NCI-H345 (cell line): ENCODE results near the gene PPP2R5C.

Experiments
- DNase-seq: peaks from one replicate; lab custom pipeline; 2025; lab: John Stamatoyannopoulos, UW

PPP2R5C gene

GRCh38 chr14:101755591-101756324 is 5.8 kb upstream of the PPP2R5C start:
- DNase-seq = no peak

- DNase-seq = no peak
Measured at GRCh38 chr14:101757064-101757838, 4.3 kb upstream of the PPP2R5C start.

- no peak for DNase-seq
Measured at GRCh38 chr14:101757839-101758211, 3.7 kb upstream of the PPP2R5C start.

GRCh38 chr14:101758913-101759593 is 2.5 kb upstream of the PPP2R5C start:
- no peak for DNase-seq

GRCh38 chr14:101760138-101761011 is 1.1 kb upstream of the PPP2R5C start:
- peak; percentile 99 for DNase-seq

GRCh38 chr14:101761881-101762529 is 496 bp downstream of the PPP2R5C start:
- DNase-seq = peak; percentile 37

- DNase-seq = no peak
Measured at GRCh38 chr14:101762530-101763101, 1.1 kb downstream of the PPP2R5C start.

- no peak for DNase-seq
Measured at GRCh38 chr14:101763941-101764709, 2.6 kb downstream of the PPP2R5C start.

GRCh38 chr14:101767618-101768362 is 6.3 kb downstream of the PPP2R5C start:
- no peak for DNase-seq

GRCh38 chr14:101770183-101770582 is 8.7 kb downstream of the PPP2R5C start:
- DNase-seq = no peak

GRCh38 chr14:101772770-101773169 is 11.3 kb downstream of the PPP2R5C start:
- DNase-seq = no peak

- DNase-seq = no peak
Measured at GRCh38 chr14:101773378-101773777, 11.9 kb downstream of the PPP2R5C start.

GRCh38 chr14:101774006-101774795 is 12.7 kb downstream of the PPP2R5C start:
- peak; percentile 10 for DNase-seq

- no peak for DNase-seq
Measured at GRCh38 chr14:101774814-101775213, 13.3 kb downstream of the PPP2R5C start.

GRCh38 chr14:101775826-101776225 is 14.3 kb downstream of the PPP2R5C start:
- DNase-seq = no peak

- no peak for DNase-seq
Measured at GRCh38 chr14:101776344-101776743, 14.8 kb downstream of the PPP2R5C start.

- DNase-seq = no peak
Measured at GRCh38 chr14:101780390-101780789, 18.9 kb downstream of the PPP2R5C start.

GRCh38 chr14:101780887-101781239 is 19.4 kb downstream of the PPP2R5C start:
- DNase-seq = no peak
